PC-3 (cell line): ENCODE results near the gene CLMN. TPM values are rescaled to one million over a fixed set of nuclear protein-coding genes. Genes with fewer than 3 reads are reported as not detected.

Source experiments
- ATAC-seq: fragments of 200-7000 bp; cut with Tn5 transposase; 2 replicates; pipeline ENCODE4 v1.9.1; 2020; ENCODE audit warnings: mild to moderate bottlenecking, moderate library complexity
- BruUV-seq: library from RNA; stranded (reverse); fragments of 400-500 nt; replicated peaks from 2 replicates; lab custom pipeline; 2021; lab: Mats Ljungman, UMichigan
- CTCF ChIA-PET: fragments of 300-600 bp; sonication (Branson Sonifier 250); formaldehyde crosslinking; loops from one replicate; lab custom pipeline; 2022; ENCODE audit warnings: antibody characterized with exemption; lab: Charles Lee
- POLR2A ChIA-PET: fragments of 300-600 bp; sonication (Branson Sonifier 250); formaldehyde crosslinking; loops from one replicate; lab custom pipeline; 2022; ENCODE audit warnings: antibody characterized with exemption; ENCODE audit not compliant: unreplicated experiment; lab: Charles Lee
- DNase-seq: peaks from one replicate; pipeline ENCODE4 v3.0.0-alpha.2; 2015
- H2AFZ ChIP-seq: fragments of 300-600 bp; sonication (generic); 2 replicates; pipeline ENCODE4 v1.6.0; 2016; ENCODE audit warnings: antibody characterized with exemption, low read length
- H3F3A ChIP-seq: fragments of 300-600 bp; sonication (generic); one replicate; pipeline ENCODE4 v1.6.0; 2017; ENCODE audit warnings: antibody characterized with exemption, low read length, control low read depth, mild to moderate bottlenecking; ENCODE audit not compliant: unreplicated experiment
- H3K27ac ChIP-seq: fragments of 300-600 bp; sonication (generic); 2 replicates; pipeline ENCODE4 v1.5.1; 2016; ENCODE audit warnings: mild to moderate bottlenecking, low read length
- H3K27me3 ChIP-seq: fragments of 300-600 bp; sonication (generic); 2 replicates; pipeline ENCODE4 v1.6.1; 2016; ENCODE audit warnings: low read length, mixed read lengths
- H3K36me3 ChIP-seq: fragments of 300-600 bp; sonication (generic); 2 replicates; pipeline ENCODE4 v1.6.1; 2016; ENCODE audit warnings: low read depth, mixed run types, low read length, mixed read lengths
- H3K4me1 ChIP-seq: fragments of 300-600 bp; sonication (generic); 2 replicates; pipeline ENCODE4 v1.5.1; 2016; ENCODE audit warnings: low read length; ENCODE audit not compliant: insufficient read depth
- H3K4me2 ChIP-seq: fragments of 300-600 bp; sonication (generic); 2 replicates; pipeline ENCODE4 v1.6.0; 2016; ENCODE audit warnings: low read length
- H3K4me3 ChIP-seq: fragments of 300-600 bp; sonication (generic); 2 replicates; pipeline ENCODE4 v1.5.1; 2016; ENCODE audit warnings: mild to moderate bottlenecking, low read length, mixed read lengths
- H3K79me2 ChIP-seq: fragments of 300-600 bp; sonication (generic); 2 replicates; pipeline ENCODE4 v1.6.1; 2017; ENCODE audit warnings: low read length, mixed read lengths
- H3K9ac ChIP-seq: fragments of 300-600 bp; sonication (generic); 2 replicates; pipeline ENCODE4 v1.6.0; 2016; ENCODE audit warnings: mild to moderate bottlenecking, low read length
- H3K9me2 ChIP-seq: fragments of 300-600 bp; sonication (generic); replicated peaks from 2 replicates; pipeline ENCODE4 v1.6.1; 2016; ENCODE audit warnings: mixed run types, low read length, mixed read lengths
- H3K9me3 ChIP-seq: fragments of 300-600 bp; sonication (generic); 2 replicates; pipeline ENCODE4 v1.6.1; 2016; ENCODE audit warnings: low read length, mixed read lengths
- H4K20me1 ChIP-seq: fragments of 300-600 bp; sonication (generic); 2 replicates; pipeline ENCODE4 v1.6.1; 2016; ENCODE audit warnings: low read length, mixed read lengths
- EZH2 ChIP-seq: fragments of 300-600 bp; sonication (generic); IDR thresholded peaks from one replicate; pipeline ENCODE4 v1.6.1; 2017; ENCODE audit warnings: antibody characterized with exemption, mild to moderate bottlenecking, low read length; ENCODE audit not compliant: unreplicated experiment
- EZH2phosphoT487 ChIP-seq: fragments of 300-600 bp; sonication (generic); IDR thresholded peaks from 2 replicates; pipeline ENCODE4 v1.6.1; 2018; ENCODE audit warnings: mild to moderate bottlenecking, antibody characterized with exemption, low read length, borderline replicate concordance
- intact Hi-C: fragments of 100-400 bp; cut with micrococcal nuclease; formaldehyde crosslinking; loops from 2 replicates; pipeline ENCODE4 v1.9.0; 2023
- total RNA-seq: library from RNA; depleted of rRNA; stranded (reverse); fragments of >200 nt; gene quantifications from 2 replicates; pipeline ENCODE4 v1.2.3, GENCODE V29; 2014
- TF ChIP-seq, protein P1 (sequence below): fragments of 300-600 bp; sonication (generic); conservative IDR thresholded peaks from 2 replicates; pipeline ENCODE4 v1.5.1; 2017; ENCODE audit warnings: antibody characterized with exemption, low read depth, mild to moderate bottlenecking, low read length

Gene CLMN
- total RNA-seq, 1 experiment from 2014 or later: 3.5 TPM

- peaks cover 26% of the 10 kb centered on the region for H3K4me1 ChIP-seq
Measured at GRCh38 chr14:95316821-95317220, 2.9 kb downstream of the CLMN start.

GRCh38 chr14:95315579-95315978, 4.1 kb downstream of the CLMN start:
- no peak for ATAC-seq
- Histone ChIP-seq H3F3A (no peaks in the 10 kb centered on the region), H3K4me1 (peaks cover 26% of the 10 kb centered on the region), H3K79me2 (no peaks in the 10 kb centered on the region), H3K9me3 (no peaks in the 10 kb centered on the region), H3K9me2 (no peaks in the 10 kb centered on the region), H3K36me3 (no peaks in the 10 kb centered on the region), H3K27ac (no peak overlapping the region), H3K4me2 (no peak overlapping the region), H3K9ac (no peak overlapping the region), H2AFZ (no peak overlapping the region), H3K27me3 (no peaks in the 10 kb centered on the region), H3K4me3 (no peak overlapping the region), H4K20me1 (no peaks in the 10 kb centered on the region)
- intact Hi-C loops: no loop called here
- CTCF ChIA-PET: no interaction called here
- no peak for DNase-seq
- POLR2A ChIA-PET: no interaction called here
- no TSS peak for BruUV-seq
- TF ChIP-seq, protein P1, sequence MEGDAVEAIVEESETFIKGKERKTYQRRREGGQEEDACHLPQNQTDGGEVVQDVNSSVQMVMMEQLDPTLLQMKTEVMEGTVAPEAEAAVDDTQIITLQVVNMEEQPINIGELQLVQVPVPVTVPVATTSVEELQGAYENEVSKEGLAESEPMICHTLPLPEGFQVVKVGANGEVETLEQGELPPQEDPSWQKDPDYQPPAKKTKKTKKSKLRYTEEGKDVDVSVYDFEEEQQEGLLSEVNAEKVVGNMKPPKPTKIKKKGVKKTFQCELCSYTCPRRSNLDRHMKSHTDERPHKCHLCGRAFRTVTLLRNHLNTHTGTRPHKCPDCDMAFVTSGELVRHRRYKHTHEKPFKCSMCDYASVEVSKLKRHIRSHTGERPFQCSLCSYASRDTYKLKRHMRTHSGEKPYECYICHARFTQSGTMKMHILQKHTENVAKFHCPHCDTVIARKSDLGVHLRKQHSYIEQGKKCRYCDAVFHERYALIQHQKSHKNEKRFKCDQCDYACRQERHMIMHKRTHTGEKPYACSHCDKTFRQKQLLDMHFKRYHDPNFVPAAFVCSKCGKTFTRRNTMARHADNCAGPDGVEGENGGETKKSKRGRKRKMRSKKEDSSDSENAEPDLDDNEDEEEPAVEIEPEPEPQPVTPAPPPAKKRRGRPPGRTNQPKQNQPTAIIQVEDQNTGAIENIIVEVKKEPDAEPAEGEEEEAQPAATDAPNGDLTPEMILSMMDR: no peak
- no peak for TF ChIP-seq EZH2phosphoT487
- no peak for TF ChIP-seq EZH2

More at GRCh38 chr14:95316821-95317220, 2.9 kb downstream of the CLMN start:
- H3K9me3 ChIP-seq: no peaks in the 10 kb centered on the region
- no peaks in the 10 kb centered on the region for H3K9me2 ChIP-seq
- TF ChIP-seq EZH2phosphoT487 (no peak), EZH2 (no peak)
- TF ChIP-seq, protein P1: no peak
- no peaks in the 10 kb centered on the region for H3K36me3 ChIP-seq
- ATAC-seq: no peak
- no peak overlapping the region for H3K9ac ChIP-seq
- no peaks in the 10 kb centered on the region for H3F3A ChIP-seq
- no peak overlapping the region for H3K4me3 ChIP-seq
- H3K4me2 ChIP-seq: no peak overlapping the region
- no TSS peak for BruUV-seq
- CTCF ChIA-PET: no interaction called here
- no peaks in the 10 kb centered on the region for H3K27me3 ChIP-seq
- H3K27ac ChIP-seq: no peak overlapping the region
- H3K79me2 ChIP-seq: no peaks in the 10 kb centered on the region
- intact Hi-C loops: no loop called here
- no peak overlapping the region for H2AFZ ChIP-seq
- H4K20me1 ChIP-seq: no peaks in the 10 kb centered on the region
- POLR2A ChIA-PET: no interaction called here
- no peak for DNase-seq

DNA sequence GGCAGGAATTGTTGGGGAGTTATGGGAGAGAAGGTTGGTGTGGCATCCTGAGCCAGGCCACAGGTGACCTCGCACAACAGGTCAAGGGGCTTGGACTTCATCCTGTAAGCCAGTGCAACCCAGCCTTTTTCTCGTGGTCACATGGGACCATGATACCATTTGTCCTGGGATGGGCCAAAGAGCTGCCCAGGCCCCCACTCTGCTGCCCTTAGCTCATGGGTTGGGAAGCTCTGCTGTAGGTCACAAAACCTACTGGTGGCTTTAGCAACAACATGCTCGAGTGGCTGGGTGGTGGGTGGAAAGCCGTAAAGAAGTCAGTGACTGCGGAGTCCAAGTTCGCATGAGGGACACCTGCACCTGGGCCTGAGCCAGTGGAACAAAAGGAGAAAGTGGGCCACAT, 4.6 kb downstream of the CLMN start:
- DNase-seq (no peak), ATAC-seq (no peak)
- no peaks in the 10 kb centered on the region for H4K20me1 ChIP-seq
- H3K9ac ChIP-seq: no peak overlapping the region
- H3K79me2 ChIP-seq: no peaks in the 10 kb centered on the region
- H2AFZ ChIP-seq: no peak overlapping the region
- ChIA-PET POLR2A (no interaction called here), CTCF (no interaction called here)
- H3K4me2 ChIP-seq: peak overlapping the region; percentile 36; the same call in 1 of the 2 replicates
- no TSS peak for BruUV-seq
- H3K4me3 ChIP-seq: no peak overlapping the region
- H3K27me3 ChIP-seq: no peaks in the 10 kb centered on the region
- no peaks in the 10 kb centered on the region for H3K36me3 ChIP-seq
- H3K27ac ChIP-seq: peak overlapping the region; percentile 25
- H3K4me1 ChIP-seq: peaks cover 26% of the 10 kb centered on the region
- TF ChIP-seq, protein P1: no peak
- TF ChIP-seq EZH2 (no peak), EZH2phosphoT487 (no peak)
- intact Hi-C loops: no loop called here
- H3K9me2 ChIP-seq: no peaks in the 10 kb centered on the region
- H3F3A ChIP-seq: no peaks in the 10 kb centered on the region
- H3K9me3 ChIP-seq: no peaks in the 10 kb centered on the region
